Right cardiac atrium (tissue), 5 donors: Measurements from ENCODE around the gene SERPINB10. TPM values are rescaled to one million over a fixed set of nuclear protein-coding genes. Genes with fewer than 3 reads are reported as not detected.

Experiments
- ATAC-seq, 2 donors: fragments of 200-7000 bp; cut with Tn5 transposase; one replicate each; pipeline versions ENCODE4 v1.8.0 to v1.9.1; 2020; ENCODE audit warnings: moderate library complexity in 2 of 2, mild to moderate bottlenecking in 1 of 2
- DNase-seq, 3 donors: peaks; one replicate each; pipeline ENCODE4 v3.0.0-alpha.2; 2020
- H3K27ac ChIP-seq: one replicate; pipeline ENCODE4 v1.5.1; 2013; ENCODE audit warnings: mild to moderate bottlenecking, low read length, control low read depth, moderate library complexity
- H3K27me3 ChIP-seq: one replicate; pipeline ENCODE4 v1.6.1; 2013; ENCODE audit not compliant: control insufficient read depth, insufficient read depth
- H3K4me1 ChIP-seq: one replicate; pipeline ENCODE4 v1.6.1; 2013; ENCODE audit warnings: low read length; ENCODE audit not compliant: control insufficient read depth, insufficient read depth
- H3K4me3 ChIP-seq: one replicate; pipeline ENCODE4 v1.5.1; 2013; ENCODE audit warnings: low read length, control low read depth
- H3K9me3 ChIP-seq: one replicate; pipeline ENCODE4 v1.6.1; 2013; ENCODE audit warnings: low read length; ENCODE audit not compliant: control insufficient read depth
- WGBS: extraction: QIAGEN DNeasy Blood & Tissue Kit; methylation state at CpG from one replicate; pipeline ENCODE4 v1.1.7; 2013; 5-methylcytosine and 5-hydroxymethylcytosine counted together
- intact Hi-C, 4 donors: fragments of 100-400 bp; cut with DNase I; formaldehyde crosslinking; loops; one replicate each; pipeline versions ENCODE4 v1.11.0 to v1.14.0; 2022 to 2023
- polyA plus RNA-seq: library from polyadenylated mRNA; stranded (reverse); fragments of 200-250 nt; gene quantifications from one replicate; pipeline ENCODE4 v1.2.3, GENCODE V29; 2013
- total RNA-seq, 4 donors: library from RNA; stranded (reverse); fragmentation: NEBNext Ultra II Directional; extraction: Animal tissue kit (Norgen Biotek cat#: 25700); gene quantifications; one replicate each; pipeline ENCODE4 v1.2.1, GENCODE V29; 2021
- donor health status: healthy with polysubstance abuse.
- donor health status: DM: no; HTN: yes; CAD: no.
- donor health status: DM: no; HTN: no; CAD: no.
- donor health status: DM: no; HTN: yes; CAD: no; lungs with severe emphysema.
- donor health status: DM: yes; HTN: yes; CAD: no.

Gene SERPINB10
- total and polyA plus RNA-seq, 5 donors: not detected

GRCh38 chr18:63878925-63879324 is 28.8 kb upstream of the SERPINB10 start:
- H3K9me3 ChIP-seq: no peaks in the 10 kb centered on the region
- peaks cover 1% of the 10 kb centered on the region for H3K4me1 ChIP-seq
- H3K4me3 ChIP-seq: no peak overlapping the region
- H3K27me3 ChIP-seq: no peaks in the 10 kb centered on the region
- WGBS: 72% methylated on average over 4 of the region's 4 CpGs
- intact Hi-C loops: no loop called here
- no peak overlapping the region for H3K27ac ChIP-seq
- no peak for DNase-seq
- no peak for ATAC-seq

GRCh38 chr18:63879709-63880108 is 28.0 kb upstream of the SERPINB10 start:
- Histone ChIP-seq H3K27me3 (no peaks in the 10 kb centered on the region), H3K27ac (no peak overlapping the region), H3K9me3 (no peaks in the 10 kb centered on the region), H3K4me3 (no peak overlapping the region), H3K4me1 (peaks cover 1% of the 10 kb centered on the region)
- intact Hi-C loops: no loop called here
- DNase-seq: no peak
- ATAC-seq: no peak
- WGBS: 62% methylated on average over 2 of the region's 2 CpGs

GRCh38 chr18:63881851-63882250 is 25.9 kb upstream of the SERPINB10 start:
- intact Hi-C loops: no loop called here
- Histone ChIP-seq H3K9me3 (no peaks in the 10 kb centered on the region), H3K27me3 (no peaks in the 10 kb centered on the region), H3K27ac (no peak overlapping the region), H3K4me3 (no peak overlapping the region), H3K4me1 (peaks cover 1% of the 10 kb centered on the region)
- DNase-seq (no peak), ATAC-seq (no peak)
- 59% methylated on average over 4 of the region's 4 CpGs for whole genome bisulfite sequencing

- no peaks in the 10 kb centered on the region for H3K27me3 ChIP-seq
- no peaks in the 10 kb centered on the region for H3K9me3 ChIP-seq
- intact Hi-C loops: no loop called here
- peak; percentile 79 to 87 for ATAC-seq
- WGBS: 28% methylated on average over 8 of the region's 8 CpGs
- no peak overlapping the region for H3K27ac ChIP-seq
- H3K4me3 ChIP-seq: no peak overlapping the region
- peaks cover 1% of the 10 kb centered on the region for H3K4me1 ChIP-seq
- DNase-seq: peak in 2 of 3 donors; percentile 12 to 47
Measured at GRCh38 chr18:63882333-63883141, 25.2 kb upstream of the SERPINB10 start.

GRCh38 chr18:63883617-63884016 is 24.1 kb upstream of the SERPINB10 start:
- Histone ChIP-seq H3K27me3 (no peaks in the 10 kb centered on the region), H3K4me1 (peaks cover 1% of the 10 kb centered on the region), H3K4me3 (no peak overlapping the region), H3K9me3 (no peaks in the 10 kb centered on the region), H3K27ac (no peak overlapping the region)
- DNase-seq (no peak), ATAC-seq (no peak)
- intact Hi-C loops: no loop called here

GRCh38 chr18:63887424-63887823 is 20.3 kb upstream of the SERPINB10 start, which contains the start of gene SERPINB2:
SERPINB2 (plus strand) TSS chr18:63887705; CDS start chr18:63891445, 3,740 bp downstream.
- H3K4me3 ChIP-seq: no peak within 1 kb of the TSS
- H3K27ac ChIP-seq: no peak within 1 kb of the TSS
- H3K4me1 ChIP-seq: peaks cover 1% of the 10 kb centered on the region
- no peak for DNase-seq
- intact Hi-C loops: no loop called here
- 66% methylated on average over 1 of the region's 1 CpG for WGBS
- ATAC-seq: no peak
- H3K9me3 ChIP-seq: no peaks in the 10 kb centered on the region
- no peaks in the 10 kb centered on the region for H3K27me3 ChIP-seq

GRCh38 chr18:63888470-63889190 is 19.1 kb upstream of the SERPINB10 start:
- peak in 1 of 3 donors; percentile 6 for DNase-seq
- Histone ChIP-seq H3K27ac (no peak overlapping the region), H3K9me3 (no peaks in the 10 kb centered on the region), H3K4me1 (peaks cover under 1% of the 10 kb centered on the region), H3K4me3 (no peak overlapping the region), H3K27me3 (no peaks in the 10 kb centered on the region)
- no peak for ATAC-seq
- intact Hi-C loops: no loop called here
- 3% methylated on average over 1 of the region's 1 CpG for WGBS

- Histone ChIP-seq H3K4me3 (no peak overlapping the region), H3K9me3 (no peaks in the 10 kb centered on the region), H3K27me3 (no peaks in the 10 kb centered on the region), H3K27ac (no peak overlapping the region), H3K4me1 (no peaks in the 10 kb centered on the region)
- WGBS: 82% methylated on average over 2 of the region's 2 CpGs
- ATAC-seq (no peak), DNase-seq (no peak)
- intact Hi-C loops: no loop called here
Measured at GRCh38 chr18:63889626-63890025, 18.1 kb upstream of the SERPINB10 start.

- ATAC-seq (no peak), DNase-seq (no peak)
- Histone ChIP-seq H3K27ac (no peak overlapping the region), H3K27me3 (no peaks in the 10 kb centered on the region), H3K9me3 (no peaks in the 10 kb centered on the region), H3K4me1 (no peaks in the 10 kb centered on the region), H3K4me3 (no peak overlapping the region)
- WGBS: 82% methylated on average over 6 of the region's 6 CpGs
- intact Hi-C loops: no loop called here
Measured at GRCh38 chr18:63890237-63890949, 17.4 kb upstream of the SERPINB10 start.

- no peak overlapping the region for H3K27ac ChIP-seq
- H3K4me3 ChIP-seq: no peak overlapping the region
- no peaks in the 10 kb centered on the region for H3K27me3 ChIP-seq
- DNase-seq: no peak
- intact Hi-C loops: no loop called here
- no peaks in the 10 kb centered on the region for H3K4me1 ChIP-seq
- 60% methylated on average over 5 of the region's 5 CpGs for WGBS
- ATAC-seq: no peak
- no peaks in the 10 kb centered on the region for H3K9me3 ChIP-seq
Measured at GRCh38 chr18:63890950-63891304, 16.8 kb upstream of the SERPINB10 start.

GRCh38 chr18:63892566-63892965 is 15.2 kb upstream of the SERPINB10 start:
- Histone ChIP-seq H3K27ac (no peak overlapping the region), H3K9me3 (no peaks in the 10 kb centered on the region), H3K4me1 (no peaks in the 10 kb centered on the region), H3K27me3 (no peaks in the 10 kb centered on the region), H3K4me3 (no peak overlapping the region)
- intact Hi-C loops: no loop called here
- no peak for ATAC-seq
- 84% methylated on average over 4 of the region's 4 CpGs for WGBS
- DNase-seq: no peak
